Measurements from ENCODE around the gene TYMS. TPM values are rescaled to one million over a fixed set of nuclear protein-coding genes. Genes with fewer than 3 reads are reported as not detected.

The TYMS gene
- 10.6 and 17.7 TPM in 2 replicates for total RNA-seq

GRCh38 chr18:657311-658000 lies at the start of gene TYMS:
TYMS (plus strand) TSS chr18:657653; CDS start chr18:657743, 90 bp downstream.

GRCh38 chr18:712401-713134 lies 55.1 kb downstream of the TYMS start, which contains the start of gene ENOSF1:
ENOSF1 (minus strand) TSS chr18:712630; CDS start chr18:712587, 43 bp downstream.

Other genes starting within 250 kb of the TYMS start
- under 0.01 TPM in 1 of 2 replicates, not detected in the other for gene COLEC12, start 157.0 kb upstream of the TYMS start, total RNA-seq
- not detected in 2 replicates for gene CETN1, start 77.3 kb upstream of the TYMS start, total RNA-seq
- gene CLUL1, start 60.7 kb upstream of the TYMS start, total RNA-seq: 2.4 TPM in 1 of 2 replicates, not detected in the other
- 24.1 and 35.3 TPM in 2 replicates for gene ENOSF1, start 55.0 kb downstream of the TYMS start, total RNA-seq
- gene YES1, start 154.6 kb downstream of the TYMS start, total RNA-seq: 47.1 and 87.2 TPM in 2 replicates
- gene ADCYAP1, start 247.2 kb downstream of the TYMS start, total RNA-seq: not detected in 2 replicates

All from placental epithelial cell (primary cell).